ENCODE measurements around the gene PHYHD1. TPM values are rescaled to one million over a fixed set of nuclear protein-coding genes. Genes with fewer than 3 reads are reported as not detected.

The PHYHD1 gene
- not detected in 2 replicates for total RNA-seq (2014; rRNA removed; shearing (Covaris generic); ENCODE audit: low replicate concordance)

GRCh38 chr9:128920381-128921058, at the start of gene PHYHD1:
PHYHD1 (plus strand) TSS chr9:128920982; CDS start chr9:128922324, 1,342 bp downstream.
- in situ Hi-C loops (cut with HindIII; ENCODE audit: low pct_unique_long_range_greater_than_20kb, low sequenced_read_pairs): no loop called here

GRCh38 chr9:128877852-128878251, 42.9 kb upstream of the PHYHD1 start:
- in situ Hi-C loops (cut with HindIII; ENCODE audit: low pct_unique_long_range_greater_than_20kb, low sequenced_read_pairs): no loop called here
- peak; percentile 41 for DNase-seq (ENCODE audit: low read depth)

More at GRCh38 chr9:128920381-128921058, at the start of gene PHYHD1:
- no peak for DNase-seq (ENCODE audit: low read depth)

- in situ Hi-C loops (cut with HindIII; ENCODE audit: low pct_unique_long_range_greater_than_20kb, low sequenced_read_pairs): no loop called here
- peak; percentile 95 for DNase-seq (ENCODE audit: low read depth)
Measured at GRCh38 chr9:128881884-128882676, 38.7 kb upstream of the PHYHD1 start, which contains the start of the genes KYAT1 and LRRC8A. KYAT1 (minus strand) TSS chr9:128881950; CDS start chr9:128845405, 36,545 bp downstream. LRRC8A (plus strand) TSS chr9:128882133; CDS start chr9:128907165, 25,032 bp downstream.

- in situ Hi-C loops (cut with HindIII; ENCODE audit: low pct_unique_long_range_greater_than_20kb, low sequenced_read_pairs): no loop called here
Measured at GRCh38 chr9:128882677-128883603, 37.8 kb upstream of the PHYHD1 start.

GRCh38 chr9:128884164-128884563, 36.6 kb upstream of the PHYHD1 start:
- DNase-seq (ENCODE audit: low read depth): no peak
- in situ Hi-C loops (cut with HindIII; ENCODE audit: low pct_unique_long_range_greater_than_20kb, low sequenced_read_pairs): no loop called here

More at GRCh38 chr9:128882677-128883603, 37.8 kb upstream of the PHYHD1 start:
- DNase-seq (ENCODE audit: low read depth): peak; percentile 14

- no peak for DNase-seq (ENCODE audit: low read depth)
- in situ Hi-C loops (cut with HindIII; ENCODE audit: low pct_unique_long_range_greater_than_20kb, low sequenced_read_pairs): no loop called here
Measured at GRCh38 chr9:128885376-128885775, 35.4 kb upstream of the PHYHD1 start.

- DNase-seq (ENCODE audit: low read depth): no peak
- in situ Hi-C loops (cut with HindIII; ENCODE audit: low pct_unique_long_range_greater_than_20kb, low sequenced_read_pairs): no loop called here
Measured at GRCh38 chr9:128885798-128886197, 35.0 kb upstream of the PHYHD1 start.

- in situ Hi-C loops (cut with HindIII; ENCODE audit: low pct_unique_long_range_greater_than_20kb, low sequenced_read_pairs): no loop called here
- no peak for DNase-seq (ENCODE audit: low read depth)
Measured at GRCh38 chr9:128886211-128886891, 34.4 kb upstream of the PHYHD1 start.

- no peak for DNase-seq (ENCODE audit: low read depth)
- in situ Hi-C loops (cut with HindIII; ENCODE audit: low pct_unique_long_range_greater_than_20kb, low sequenced_read_pairs): no loop called here
Measured at GRCh38 chr9:128887049-128887448, 33.7 kb upstream of the PHYHD1 start.

GRCh38 chr9:128887914-128888350, 32.9 kb upstream of the PHYHD1 start:
- in situ Hi-C loops (cut with HindIII; ENCODE audit: low pct_unique_long_range_greater_than_20kb, low sequenced_read_pairs): no loop called here
- DNase-seq (ENCODE audit: low read depth): no peak

GRCh38 chr9:128891321-128892220, 29.2 kb upstream of the PHYHD1 start:
- in situ Hi-C loops (cut with HindIII; ENCODE audit: low pct_unique_long_range_greater_than_20kb, low sequenced_read_pairs): no loop called here
- DNase-seq (ENCODE audit: low read depth): no peak

- DNase-seq (ENCODE audit: low read depth): peak; percentile 70
- in situ Hi-C loops (cut with HindIII; ENCODE audit: low pct_unique_long_range_greater_than_20kb, low sequenced_read_pairs): no loop called here
Measured at GRCh38 chr9:128892221-128892921, 28.4 kb upstream of the PHYHD1 start.

- DNase-seq (ENCODE audit: low read depth): no peak
- in situ Hi-C loops (cut with HindIII; ENCODE audit: low pct_unique_long_range_greater_than_20kb, low sequenced_read_pairs): no loop called here
Measured at GRCh38 chr9:128893354-128893753, 27.4 kb upstream of the PHYHD1 start.

- in situ Hi-C loops (cut with HindIII; ENCODE audit: low pct_unique_long_range_greater_than_20kb, low sequenced_read_pairs): no loop called here
- DNase-seq (ENCODE audit: low read depth): no peak
Measured at GRCh38 chr9:128894764-128895163, 26.0 kb upstream of the PHYHD1 start.

- no peak for DNase-seq (ENCODE audit: low read depth)
- in situ Hi-C loops (cut with HindIII; ENCODE audit: low pct_unique_long_range_greater_than_20kb, low sequenced_read_pairs): no loop called here
Measured at GRCh38 chr9:128895556-128895955, 25.2 kb upstream of the PHYHD1 start.

- in situ Hi-C loops (cut with HindIII; ENCODE audit: low pct_unique_long_range_greater_than_20kb, low sequenced_read_pairs): no loop called here
Measured at GRCh38 chr9:128898382-128898781, 22.4 kb upstream of the PHYHD1 start.

More at GRCh38 chr9:128898382-128898781, 22.4 kb upstream of the PHYHD1 start:
- no peak for DNase-seq (ENCODE audit: low read depth)

Data from Caki2 (cell line).